OCI-LY1 (cell line): ENCODE measurements around the gene STRN4.

Source experiments
- H2AFZ ChIP-seq: fragments of 200-600 bp; sonication (generic), shearing (Covaris generic); 2 replicates; pipeline ENCODE4 v1.6.0; 2014; ENCODE audit warnings: antibody characterized with exemption, mild to moderate bottlenecking, low read length
- H3F3A ChIP-seq: fragments of 200-600 bp; sonication (generic), shearing (Covaris generic); 2 replicates; pipeline ENCODE4 v1.6.0; 2014; ENCODE audit warnings: mild to moderate bottlenecking, antibody characterized with exemption, low read length, moderate library complexity; ENCODE audit not compliant: insufficient read depth
- H3K27ac ChIP-seq: fragments of 200-600 bp; sonication (generic); 2 replicates; pipeline ENCODE4 v1.5.1; 2014; ENCODE audit warnings: low read length, mixed run types, mild to moderate bottlenecking, low read depth; ENCODE audit not compliant: poor library complexity, severe bottlenecking
- H3K27me3 ChIP-seq: fragments of 200-600 bp; sonication (generic); 2 replicates; pipeline ENCODE4 v1.6.0; 2014; ENCODE audit warnings: antibody characterized with exemption, mild to moderate bottlenecking, low read length, moderate library complexity; ENCODE audit not compliant: insufficient read depth
- H3K36me3 ChIP-seq: fragments of 200-600 bp; sonication (generic); 2 replicates; pipeline ENCODE4 v1.6.1; 2014; ENCODE audit warnings: mild to moderate bottlenecking, antibody characterized with exemption, low read length, moderate library complexity, mixed read lengths; ENCODE audit not compliant: insufficient read depth
- H3K4me1 ChIP-seq: fragments of 200-600 bp; sonication (generic); 2 replicates; pipeline ENCODE4 v1.5.1; 2014; ENCODE audit warnings: mild to moderate bottlenecking, low read length, moderate library complexity; ENCODE audit not compliant: insufficient read depth, severe bottlenecking
- H3K4me2 ChIP-seq: fragments of 200-600 bp; sonication (generic), shearing (Covaris generic); 2 replicates; pipeline ENCODE4 v1.6.1; 2014; ENCODE audit warnings: low read length
- H3K4me3 ChIP-seq: fragments of 200-600 bp; sonication (generic); 2 replicates; pipeline ENCODE4 v1.5.1; 2014; ENCODE audit warnings: low read length, low read depth, mild to moderate bottlenecking, mixed read lengths; ENCODE audit not compliant: poor library complexity, severe bottlenecking
- H3K79me2 ChIP-seq: fragments of 200-600 bp; shearing (Covaris generic); 2 replicates; pipeline ENCODE4 v1.6.1; 2016; ENCODE audit warnings: mixed run types, low read length, mixed read lengths; ENCODE audit not compliant: insufficient read depth
- H3K9ac ChIP-seq: fragments of 200-600 bp; sonication (generic), shearing (Covaris generic); 2 replicates; pipeline ENCODE4 v1.6.1; 2014; ENCODE audit warnings: mild to moderate bottlenecking, low read length, mixed read lengths
- H3K9me2 ChIP-seq: fragments of 200-600 bp; sonication (generic), shearing (Covaris generic); 2 replicates; pipeline ENCODE4 v1.6.1; 2014; ENCODE audit warnings: low read depth, mild to moderate bottlenecking, low read length, mixed read lengths
- H3K9me3 ChIP-seq: fragments of 200-600 bp; shearing (Covaris generic); 2 replicates; pipeline ENCODE4 v1.6.1; 2014; ENCODE audit warnings: low read length, mixed read lengths
- H4K20me1 ChIP-seq: fragments of 200-600 bp; sonication (generic), shearing (Covaris generic); 2 replicates; pipeline ENCODE4 v1.6.0; 2016; ENCODE audit warnings: mild to moderate bottlenecking, low read length; ENCODE audit not compliant: insufficient read depth
- CTCF ChIP-seq: fragments of 200-600 bp; sonication (generic), shearing (Covaris generic); IDR thresholded peaks from 2 replicates; pipeline ENCODE4 v1.5.1; 2017; ENCODE audit warnings: mild to moderate bottlenecking, antibody characterized with exemption, low read length, moderate library complexity, mixed read lengths
- EZH2 ChIP-seq: fragments of 200-600 bp; sonication (generic), shearing (Covaris generic); IDR thresholded peaks from 2 replicates; pipeline ENCODE4 v1.8.0; 2017; ENCODE audit warnings: borderline replicate concordance, mixed run types, mild to moderate bottlenecking, antibody characterized with exemption, low read length, moderate library complexity, mixed read lengths

Gene STRN4

GRCh38 chr19:46670813-46671212, 75.4 kb downstream of the STRN4 start:
- H3K36me3 ChIP-seq = peaks cover 38% of the 10 kb centered on the region
- H3K9me3 ChIP-seq = peaks cover 5% of the 10 kb centered on the region
- H4K20me1 ChIP-seq = no peaks in the 10 kb centered on the region
- H3K27me3 ChIP-seq = no peaks in the 10 kb centered on the region
- H3K4me2 ChIP-seq = no peak overlapping the region
- no peaks in the 10 kb centered on the region for H3K4me1 ChIP-seq
- H3K27ac ChIP-seq = no peak overlapping the region
- H2AFZ ChIP-seq = no peak overlapping the region
- H3K9me2 ChIP-seq = no peaks in the 10 kb centered on the region
- TF ChIP-seq CTCF (no peak), EZH2 (no peak)
- no peak overlapping the region for H3K9ac ChIP-seq
- H3F3A ChIP-seq = no peaks in the 10 kb centered on the region
- no peaks in the 10 kb centered on the region for H3K79me2 ChIP-seq
- H3K4me3 ChIP-seq = no peak overlapping the region
